IPS DF 6.9 (cell line): ENCODE results near the gene FGFR2.
"Not testable (repeated sequence)": the region's sequence is repeated elsewhere in the genome, so short reads cannot be mapped to it uniquely, and the experiment has no call there.

ENCODE experiments used
- DNase-seq: peaks from one replicate; pipeline ENCODE4 v3.0.0-alpha.2; 2013; ENCODE audit warnings: low read depth, low spot score
- H3K27ac ChIP-seq: one replicate; pipeline ENCODE4 v1.5.1; 2013; ENCODE audit warnings: low read length, control low read depth
- H3K27me3 ChIP-seq: 2 replicates; pipeline ENCODE4 v1.6.1; 2013; ENCODE audit warnings: mild to moderate bottlenecking, low read length; ENCODE audit not compliant: control insufficient read depth, insufficient read depth
- H3K36me3 ChIP-seq: 2 replicates; pipeline ENCODE4 v1.6.1; 2013; ENCODE audit warnings: low read length; ENCODE audit not compliant: control insufficient read depth, insufficient read depth
- H3K4me1 ChIP-seq: 2 replicates; pipeline ENCODE4 v1.6.1; 2013; ENCODE audit warnings: low read length; ENCODE audit not compliant: control insufficient read depth, insufficient read depth
- H3K4me3 ChIP-seq: 2 replicates; pipeline ENCODE4 v1.5.1; 2013; ENCODE audit warnings: mild to moderate bottlenecking, low read length
- H3K9me3 ChIP-seq: 2 replicates; pipeline ENCODE4 v1.6.1; 2013; ENCODE audit warnings: low read length, inconsistent platforms; ENCODE audit not compliant: control insufficient read depth, insufficient read depth
- WGBS: extraction: QIAGEN DNeasy Blood & Tissue Kit; methylation state at CpG from one replicate; pipeline ENCODE4 v1.1.7; 2013; ENCODE audit warnings: mixed read lengths, missing lambda C conversion rate; ENCODE audit not compliant: insufficient read length, insufficient coverage; 5-methylcytosine and 5-hydroxymethylcytosine counted together

Gene FGFR2

GRCh38 chr10:121554916-121555315 lies 43.3 kb downstream of the FGFR2 start:
- not testable (repeated sequence) for H3K27ac ChIP-seq, H3K36me3 ChIP-seq, H3K27me3 ChIP-seq, H3K4me3 ChIP-seq, DNase-seq, H3K9me3 ChIP-seq, H3K4me1 ChIP-seq
- no CpG with 5 or more reads among the region's 9 CpGs for WGBS

GRCh38 chr10:121553511-121554264 lies 44.6 kb downstream of the FGFR2 start:
- peaks cover 8% of the 10 kb centered on the region; the same call in 1 of the 2 replicates for H3K36me3 ChIP-seq
- H3K9me3 ChIP-seq = no peaks in the 10 kb centered on the region
- no peak overlapping the region for H3K4me3 ChIP-seq
- no peaks in the 10 kb centered on the region for H3K27me3 ChIP-seq
- WGBS = no CpG with 5 or more reads among the region's 8 CpGs
- H3K4me1 ChIP-seq = peaks cover 6% of the 10 kb centered on the region
- DNase-seq = no peak
- H3K27ac ChIP-seq = no peak overlapping the region

DNA sequence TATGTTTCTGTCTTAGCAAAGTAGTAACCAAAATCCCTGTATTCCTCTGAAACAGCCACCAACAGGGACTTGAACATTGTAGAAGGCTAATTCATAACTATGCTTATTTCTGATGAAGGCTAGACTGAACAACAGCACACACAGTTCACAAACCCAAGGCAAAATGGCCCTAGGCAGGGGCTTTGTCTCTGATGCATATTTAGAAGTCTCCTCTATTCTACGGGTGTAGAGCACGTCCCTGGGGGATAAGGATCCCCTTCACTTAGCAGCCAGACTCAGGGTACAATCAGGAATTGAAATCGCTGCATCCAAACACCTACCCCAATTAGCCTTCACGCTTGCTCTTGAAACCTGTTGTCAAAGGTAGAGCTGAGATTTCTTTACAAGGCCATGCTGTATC lies 45.5 kb downstream of the FGFR2 start:
- Histone ChIP-seq H3K27me3 (no peaks in the 10 kb centered on the region), H3K4me3 (no peak overlapping the region), H3K9me3 (no peaks in the 10 kb centered on the region), H3K36me3 (peaks cover 10% of the 10 kb centered on the region; the same call in 1 of the 2 replicates), H3K4me1 (peaks cover 6% of the 10 kb centered on the region), H3K27ac (no peak overlapping the region)
- no CpG with 5 or more reads among the region's 4 CpGs for WGBS
- no peak for DNase-seq

DNA sequence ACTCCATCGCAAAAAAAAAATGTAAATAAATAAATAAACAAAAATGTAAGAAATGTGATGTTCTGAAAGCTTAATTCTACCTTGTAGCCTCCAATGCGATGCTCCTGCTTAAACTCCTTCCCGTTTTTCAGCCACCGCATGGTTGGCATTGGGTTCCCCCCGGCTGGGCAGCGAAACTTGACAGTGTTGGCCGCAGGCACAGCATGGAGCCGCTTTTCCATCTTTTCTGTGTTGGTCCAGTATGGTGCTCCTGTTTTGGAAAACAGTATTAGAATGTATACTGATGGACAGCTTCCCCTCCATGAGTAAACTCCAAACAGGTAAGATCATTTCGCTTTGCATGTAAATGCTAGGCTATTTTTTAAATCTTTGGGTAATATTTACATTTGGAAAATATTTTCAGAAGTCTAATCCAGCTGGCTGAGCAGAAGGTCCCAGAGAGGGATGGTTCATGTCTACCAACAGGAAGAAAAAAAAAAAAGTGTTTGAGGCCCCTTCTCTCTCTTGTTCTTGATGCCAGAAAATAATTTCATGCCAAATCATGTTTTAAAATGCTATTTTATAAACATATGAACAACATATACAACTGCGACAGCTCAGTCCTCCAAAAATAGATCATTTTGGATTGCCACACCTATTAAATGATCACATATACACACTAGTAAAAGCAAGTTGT lies 46.9 kb downstream of the FGFR2 start:
- H3K36me3 ChIP-seq = peaks cover 10% of the 10 kb centered on the region; the same call in 1 of the 2 replicates
- H3K4me3 ChIP-seq = no peak overlapping the region
- no peak overlapping the region for H3K27ac ChIP-seq
- no peaks in the 10 kb centered on the region for H3K27me3 ChIP-seq
- peaks cover 6% of the 10 kb centered on the region for H3K4me1 ChIP-seq
- whole genome bisulfite sequencing = no CpG with 5 or more reads among the region's 10 CpGs
- no peak for DNase-seq
- H3K9me3 ChIP-seq = no peaks in the 10 kb centered on the region

DNA sequence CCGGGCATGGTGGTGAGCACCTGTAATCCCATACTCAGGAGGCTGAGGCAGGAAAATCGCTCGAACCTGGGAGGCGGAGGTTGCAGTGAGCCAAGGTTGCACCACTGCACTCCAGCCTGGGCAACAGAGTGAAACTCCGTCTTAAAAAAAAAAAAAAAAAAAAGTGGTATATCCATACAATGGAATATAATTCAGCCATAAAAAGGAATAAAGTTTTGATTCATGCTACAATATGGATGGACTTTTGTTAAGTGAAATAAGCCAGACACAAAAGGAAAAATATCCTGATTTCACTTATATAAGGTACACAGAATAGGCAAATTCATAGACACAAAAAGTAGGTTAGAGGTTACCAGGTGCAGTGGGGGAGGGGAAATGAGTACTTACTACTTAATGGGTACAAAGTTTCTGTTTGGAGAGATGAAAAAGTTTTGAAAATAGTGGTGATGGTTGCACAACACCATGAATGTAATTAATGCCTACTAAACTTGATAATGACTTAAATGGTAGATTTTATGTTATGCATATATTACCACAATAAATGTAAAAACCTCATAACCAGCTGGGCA lies 53.9 kb downstream of the FGFR2 start:
- Histone ChIP-seq H3K27ac (no peak overlapping the region), H3K36me3 (peaks cover 5% of the 10 kb centered on the region; the same call in 1 of the 2 replicates), H3K9me3 (no peaks in the 10 kb centered on the region), H3K4me3 (no peak overlapping the region), H3K27me3 (no peaks in the 10 kb centered on the region), H3K4me1 (peaks cover 9% of the 10 kb centered on the region)
- no CpG with 5 or more reads among the region's 5 CpGs for WGBS
- DNase-seq = no peak

DNA sequence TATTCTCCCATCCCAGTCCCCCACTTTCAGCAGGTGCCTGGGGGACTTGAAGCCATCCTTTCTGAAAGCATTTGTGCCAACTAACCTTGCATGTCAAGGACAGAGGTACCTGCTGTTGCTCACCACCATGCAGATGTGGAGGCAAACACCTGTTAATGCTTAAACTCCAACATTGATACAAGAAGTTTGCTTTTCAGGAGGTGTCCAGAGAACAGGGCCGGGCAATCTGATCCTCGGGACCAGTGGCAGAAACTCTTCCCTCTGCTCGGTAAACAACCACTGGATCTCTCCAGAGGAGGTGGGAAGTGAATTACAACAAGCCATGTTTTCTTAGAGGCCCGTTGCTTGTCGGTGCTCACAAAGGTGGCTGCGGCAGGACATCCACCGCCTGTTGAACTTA lies 54.7 kb downstream of the FGFR2 start:
- H3K27me3 ChIP-seq = no peaks in the 10 kb centered on the region
- WGBS = no CpG with 5 or more reads among the region's 7 CpGs
- H3K9me3 ChIP-seq = no peaks in the 10 kb centered on the region
- peaks cover 9% of the 10 kb centered on the region for H3K4me1 ChIP-seq
- no peak overlapping the region for H3K27ac ChIP-seq
- H3K4me3 ChIP-seq = no peak overlapping the region
- no peak for DNase-seq
- H3K36me3 ChIP-seq = peaks cover 5% of the 10 kb centered on the region; the same call in 1 of the 2 replicates

DNA sequence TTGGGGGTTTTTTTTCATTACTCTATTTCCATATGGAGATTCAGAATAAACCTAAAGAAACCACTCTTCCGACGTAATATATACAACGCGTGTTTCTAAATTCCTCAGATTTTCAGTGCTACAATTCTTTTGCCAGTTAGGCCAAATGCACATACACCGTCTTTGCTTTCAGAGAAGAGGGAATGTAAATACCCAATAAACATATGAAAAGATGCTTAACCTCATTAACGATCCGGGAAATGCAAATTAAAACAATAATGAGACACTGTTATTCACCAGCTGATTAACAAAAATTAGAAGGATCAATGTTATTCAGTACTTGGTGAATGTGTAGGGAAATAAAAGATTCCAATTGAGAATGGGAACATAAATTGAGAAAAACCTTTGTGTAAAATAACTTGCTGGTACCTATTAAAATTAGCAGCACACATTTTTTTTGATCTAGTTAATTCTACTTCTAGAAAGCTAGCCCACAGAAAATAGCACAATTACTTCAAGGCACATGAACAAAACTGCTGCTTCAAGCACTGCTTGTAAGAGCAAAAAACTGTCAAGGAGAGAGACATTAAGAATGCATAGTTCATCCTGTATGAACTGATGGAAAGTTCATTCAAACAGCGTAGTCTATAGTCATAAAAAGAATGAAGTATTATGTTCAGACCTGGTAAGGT lies 56.7 kb downstream of the FGFR2 start:
- Histone ChIP-seq H3K9me3 (no peaks in the 10 kb centered on the region), H3K36me3 (peaks cover 7% of the 10 kb centered on the region; the same call in 1 of the 2 replicates), H3K4me3 (no peak overlapping the region), H3K27ac (no peak overlapping the region), H3K27me3 (no peaks in the 10 kb centered on the region), H3K4me1 (peaks cover 9% of the 10 kb centered on the region; the same call in 1 of the 2 replicates)
- WGBS = no CpG with 5 or more reads among the region's 8 CpGs
- no peak for DNase-seq

- WGBS = no CpG with 5 or more reads among the region's 6 CpGs
- H3K27me3 ChIP-seq = no peaks in the 10 kb centered on the region
- no peak overlapping the region for H3K4me3 ChIP-seq
- H3K27ac ChIP-seq = no peak overlapping the region
- DNase-seq = no peak
- H3K9me3 ChIP-seq = no peaks in the 10 kb centered on the region
- H3K36me3 ChIP-seq = peaks cover 7% of the 10 kb centered on the region; the same call in 1 of the 2 replicates
- peaks cover 9% of the 10 kb centered on the region; the same call in 1 of the 2 replicates for H3K4me1 ChIP-seq
These were observed 57.4 kb downstream of the FGFR2 start for GRCh38 chr10:121540732-121541395.

- Histone ChIP-seq H3K36me3 (peaks cover 6% of the 10 kb centered on the region; the same call in 1 of the 2 replicates), H3K4me3 (no peak overlapping the region), H3K27me3 (no peaks in the 10 kb centered on the region), H3K27ac (no peak overlapping the region), H3K4me1 (peaks cover 9% of the 10 kb centered on the region; the same call in 1 of the 2 replicates), H3K9me3 (no peaks in the 10 kb centered on the region)
- no CpG with 5 or more reads among the region's 7 CpGs for WGBS
- DNase-seq = no peak
These were observed 58.5 kb downstream of the FGFR2 start for GRCh38 chr10:121539786-121540185.
